Keratinocyte (primary cell): ENCODE data around the gene BOLA3.
A peak's percentile ranks its signal among the peaks of the same experiment; 100 is the strongest.

Source experiments
- CTCF ChIP-seq, 3 experiments: IDR thresholded peaks in 1 of 3; conservative IDR thresholded peaks in 1 of 3; optimal IDR thresholded peaks in 1 of 3; 2 replicates in 2 of 3; 3 replicates in 1 of 3; pipeline versions ENCODE3 to v1.5.1; 2011; ENCODE audit warnings: low read length in 3 of 3, mild to moderate bottlenecking in 3 of 3, moderate library complexity in 2 of 3, control low read depth in 1 of 3, inconsistent platforms in 1 of 3; ENCODE audit not compliant: insufficient read depth in 2 of 3; ENCODE audit errors: extremely low read depth in 1 of 3
- EZH2 ChIP-seq: IDR thresholded peaks from one replicate; pipeline ENCODE4 v1.6.1; 2012; ENCODE audit warnings: inconsistent platforms, mild to moderate bottlenecking, low read length, moderate library complexity

GRCh38 chr2:74142340-74142739, 5.4 kb downstream of the BOLA3 start:
- peak; percentile 24 to 49 (median 33) for TF ChIP-seq CTCF (optimal IDR thresholded peaks at IDR 0.05 in 1 of 3, IDR thresholded peaks at IDR 0.05 in 1 of 3, conservative IDR thresholded peaks at IDR 0.05 in 1 of 3; ENCODE audit: extremely low read depth in 1 of 3, insufficient read depth in 2 of 3, low read length in 3 of 3)
- no peak for TF ChIP-seq EZH2
